GM19193 (cell line): ENCODE data around the gene APPL2.

Experiments used
- POLR2A ChIP-seq: IDR thresholded peaks from 4 replicates; pipeline ENCODE4 v1.6.1; 2011; ENCODE audit not compliant: insufficient read depth, insufficient read length; ENCODE audit errors: extremely low read depth

Gene APPL2

DNA sequence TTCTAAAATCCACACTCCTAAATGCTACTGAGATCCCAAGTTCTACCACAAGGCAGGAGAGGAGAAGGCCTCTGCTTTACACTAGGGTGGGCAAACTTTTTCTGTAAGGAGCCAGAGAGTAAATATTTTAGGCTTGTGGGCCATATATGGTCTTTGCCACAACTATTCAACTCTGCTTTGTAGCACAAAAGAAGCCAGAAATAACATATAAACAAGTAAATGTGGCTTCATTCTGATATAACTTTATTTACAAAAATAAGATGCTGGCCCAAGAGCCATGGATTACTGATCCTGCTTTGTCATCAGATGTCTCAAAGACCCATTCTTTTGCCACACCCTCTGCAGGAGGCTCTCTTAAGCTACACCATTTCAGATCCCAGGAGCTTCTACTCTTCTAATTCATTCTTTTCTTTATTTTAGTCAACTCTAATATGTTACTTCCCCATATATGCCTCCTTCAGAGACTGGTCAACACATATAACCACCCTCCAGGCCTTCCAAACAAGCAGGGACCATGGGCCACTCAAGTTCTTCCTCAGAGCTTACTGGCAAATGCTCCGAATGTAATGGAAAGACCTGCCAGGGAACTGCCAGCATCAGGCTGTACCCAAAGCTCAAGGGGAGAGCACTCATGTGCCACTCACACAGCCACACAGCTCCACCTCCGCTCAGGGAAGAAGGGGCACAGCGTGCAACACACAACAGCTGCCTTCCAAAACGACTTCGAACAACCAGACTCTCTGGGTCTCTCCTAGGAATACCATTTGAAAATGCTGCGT lies 15.6 kb downstream of the APPL2 start:
- TF ChIP-seq POLR2A: no peak

DNA sequence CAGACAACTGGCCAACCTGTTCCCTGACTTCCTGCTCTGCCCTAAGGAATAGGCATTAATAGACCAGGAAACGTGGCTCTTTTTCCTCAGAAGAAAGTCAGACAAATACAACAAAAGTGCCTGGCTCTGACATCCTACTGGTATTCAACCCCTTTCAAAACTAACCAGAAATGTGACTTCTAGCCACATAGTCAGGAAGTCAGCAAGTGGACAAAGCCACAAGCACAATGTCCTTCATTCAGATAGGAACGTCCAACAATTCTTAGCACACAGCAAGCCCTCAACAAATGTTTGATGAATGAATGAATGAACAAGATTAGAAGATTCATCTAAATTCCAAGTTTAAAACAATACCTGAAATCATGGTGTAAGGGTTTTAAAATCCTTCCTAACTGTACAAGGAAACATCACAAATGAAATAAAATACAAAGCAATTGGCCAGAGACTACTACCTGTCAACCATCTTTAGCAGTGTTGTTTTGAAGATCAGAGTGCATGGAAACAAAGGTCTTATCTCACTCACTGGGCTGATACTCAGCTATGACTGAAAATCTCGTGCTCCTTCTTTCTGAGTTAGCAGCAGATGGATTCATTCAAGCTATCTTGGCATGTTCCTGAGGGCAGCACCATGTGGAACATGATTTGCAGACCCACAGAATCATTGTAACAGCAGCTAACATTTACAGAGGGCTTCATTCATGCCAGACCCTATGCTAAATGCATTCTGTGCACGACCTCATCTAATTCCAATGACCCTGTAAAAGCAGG lies 16.5 kb downstream of the APPL2 start:
- TF ChIP-seq POLR2A: no peak

DNA sequence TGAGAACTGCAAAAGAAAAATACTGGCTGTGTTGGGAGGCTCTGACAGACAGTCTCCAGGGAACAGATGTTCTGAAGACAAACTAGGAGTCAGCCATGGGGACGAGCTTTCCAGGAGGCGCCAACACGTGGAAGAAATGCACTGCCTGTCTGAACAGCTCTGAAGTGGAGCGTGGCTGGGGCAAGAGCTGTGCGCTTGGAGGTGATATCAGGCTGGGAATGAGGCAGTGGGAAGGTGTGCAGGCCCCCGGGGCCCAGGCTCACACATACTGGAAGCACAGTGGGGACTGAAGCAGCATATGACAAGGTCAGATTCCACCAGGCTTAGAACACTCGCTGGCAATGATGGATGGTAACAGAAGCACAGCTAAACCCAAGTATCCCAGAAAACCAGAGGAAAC lies 17.5 kb downstream of the APPL2 start:
- TF ChIP-seq POLR2A: no peak

DNA sequence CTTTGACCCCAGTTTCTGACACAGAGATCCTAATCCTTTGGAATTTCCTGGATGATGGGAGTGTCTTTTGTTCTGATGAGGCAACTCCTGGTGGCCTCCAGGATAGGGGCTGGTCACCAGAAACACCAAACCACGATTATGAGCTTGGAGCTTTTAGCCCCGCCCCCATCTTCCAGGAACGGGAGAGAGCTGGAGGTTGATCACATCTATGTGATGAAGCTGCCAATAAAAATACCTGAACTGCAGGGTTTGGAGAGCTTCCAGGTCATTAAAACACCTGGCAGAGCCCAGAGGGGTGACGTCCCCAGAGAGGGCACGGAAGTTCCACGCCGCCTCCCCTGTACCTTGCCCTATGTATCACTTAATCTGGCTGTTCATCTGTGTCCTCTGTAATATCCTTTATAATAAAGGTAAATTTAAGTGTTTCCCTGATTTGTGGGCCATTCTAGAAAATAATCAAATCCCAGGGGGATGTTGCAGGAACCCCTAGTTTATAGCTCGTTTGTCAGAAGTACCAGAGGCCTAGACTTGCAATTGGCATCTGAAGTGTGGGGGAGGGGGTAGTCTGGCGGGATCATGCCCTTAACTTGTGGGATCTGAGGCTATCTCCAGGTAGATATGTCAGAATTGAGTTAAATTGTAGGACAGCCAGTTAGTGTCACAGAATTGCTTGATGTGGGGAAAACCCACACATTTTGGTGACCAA lies 21.2 kb downstream of the APPL2 start:
- TF ChIP-seq POLR2A: no peak

DNA sequence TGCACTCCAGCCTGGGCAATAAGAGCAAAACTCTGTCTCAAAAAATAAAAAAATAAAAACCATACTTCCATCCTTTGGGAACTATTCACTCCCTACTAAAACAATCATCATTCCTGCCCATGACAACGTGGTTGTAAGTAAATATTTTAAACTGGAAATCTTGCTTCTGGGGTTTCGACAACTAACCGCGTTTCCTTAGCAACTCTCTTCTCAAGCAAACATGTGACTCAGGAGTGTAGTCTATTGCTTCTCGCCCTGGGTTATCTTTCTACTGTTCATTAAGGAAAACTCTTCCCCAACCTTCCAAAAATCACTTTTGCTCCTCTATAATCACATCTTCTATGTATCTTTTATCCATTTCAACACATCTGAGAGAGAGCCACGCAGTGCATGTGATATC lies 21.8 kb downstream of the APPL2 start:
- no peak for TF ChIP-seq POLR2A

DNA sequence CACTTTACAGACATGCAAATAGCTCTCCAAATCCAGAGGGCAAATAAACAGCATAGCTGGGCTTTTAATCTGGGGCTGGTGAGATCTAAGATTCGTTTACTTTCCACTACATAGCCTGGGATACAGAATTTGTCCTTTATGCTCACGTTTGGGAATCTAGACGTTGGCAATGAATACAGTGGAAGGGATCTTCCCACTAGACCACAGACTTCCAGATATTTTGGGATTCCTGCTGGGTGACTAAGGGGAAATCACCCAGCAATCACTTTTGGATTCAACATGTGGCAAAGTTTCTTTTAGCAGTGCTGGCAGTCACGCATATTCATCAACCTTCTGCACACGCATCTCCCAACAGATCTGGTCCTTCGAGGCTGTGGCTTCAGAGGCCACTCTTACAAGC lies 23.5 kb downstream of the APPL2 start:
- TF ChIP-seq POLR2A: no peak

DNA sequence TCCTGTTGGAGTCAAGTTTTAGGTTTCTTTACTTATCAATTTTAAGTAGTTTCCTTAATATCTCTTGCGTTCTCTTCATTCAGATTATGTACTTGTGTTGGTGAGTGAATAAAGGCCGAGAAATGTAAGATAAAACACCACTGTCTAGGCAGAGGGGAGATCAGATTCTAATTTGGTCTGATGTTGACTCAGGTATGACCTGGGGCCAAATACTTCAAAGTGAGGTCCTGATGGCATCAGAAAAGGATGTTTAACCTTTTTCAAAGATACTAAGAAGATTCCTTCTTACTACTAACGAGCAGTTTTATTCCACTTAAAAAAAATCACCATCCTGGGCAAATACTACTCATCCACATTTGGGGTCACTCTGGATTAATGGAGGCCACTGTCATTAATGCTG lies 26.9 kb downstream of the APPL2 start:
- no peak for TF ChIP-seq POLR2A

DNA sequence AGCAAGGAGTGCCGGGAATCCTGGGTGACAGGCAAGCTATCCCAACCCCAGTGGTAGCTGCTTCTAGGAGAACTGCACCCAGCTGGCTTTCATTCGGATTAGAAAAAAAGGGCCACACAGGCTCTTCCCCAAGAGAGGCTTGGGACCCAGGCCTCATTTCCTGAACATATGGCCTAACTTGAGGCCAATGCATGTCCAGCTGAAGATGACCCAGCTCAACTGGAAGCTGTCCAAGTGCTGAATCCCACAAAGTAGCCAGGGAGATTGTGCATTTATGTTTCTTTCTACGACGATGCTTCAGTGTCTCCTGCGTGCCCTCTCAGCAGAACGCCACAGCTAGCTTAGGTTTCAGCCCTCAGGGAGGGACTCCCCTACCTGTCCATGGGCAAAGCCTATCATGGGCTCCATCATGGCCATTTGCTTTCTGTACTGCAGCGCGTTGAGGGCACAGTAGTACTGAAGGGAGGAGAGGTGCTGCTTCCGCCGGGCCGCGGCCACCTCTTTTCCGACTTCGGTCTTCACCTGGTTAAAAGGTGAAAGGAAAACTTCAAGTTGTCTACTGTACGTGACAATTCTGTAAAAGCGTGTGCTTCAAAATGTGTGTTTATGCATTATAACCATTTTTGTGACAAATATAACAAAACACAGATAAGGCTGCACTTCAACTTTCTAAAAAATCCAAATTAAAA lies 29.1 kb downstream of the APPL2 start:
- TF ChIP-seq POLR2A: no peak

DNA sequence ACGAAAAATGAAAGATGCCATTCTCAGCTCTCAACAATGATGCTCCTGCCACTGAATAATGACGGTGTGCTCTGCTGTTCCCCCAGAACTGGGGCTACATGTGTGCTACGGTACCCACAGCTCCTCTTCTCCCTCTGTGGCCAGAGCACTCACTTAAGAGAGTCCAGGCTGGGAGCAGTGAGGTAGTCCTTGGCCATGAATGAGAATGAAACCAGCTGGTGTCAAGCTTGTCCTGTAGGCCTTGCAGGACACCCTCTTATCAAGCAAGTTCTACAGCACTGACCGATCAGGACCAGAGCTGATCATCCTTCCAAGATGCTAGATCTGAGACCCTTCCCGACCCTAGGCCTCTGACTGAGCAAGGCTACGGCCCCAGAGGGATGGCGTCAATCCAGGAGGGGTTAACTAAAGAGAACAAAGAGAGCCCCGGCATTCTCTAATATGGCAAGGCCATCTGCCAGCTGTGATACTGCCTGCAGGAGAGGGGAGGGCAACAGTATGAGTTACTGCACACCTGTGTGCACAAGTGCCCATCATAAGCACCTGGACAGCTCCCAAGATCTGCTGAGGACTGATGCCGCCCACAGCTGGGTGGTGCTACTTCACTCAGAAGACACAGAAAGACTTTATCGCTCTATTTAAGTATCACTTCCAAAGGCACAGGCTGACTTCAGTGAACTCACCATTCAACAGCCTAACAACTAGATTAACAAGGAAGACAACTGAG lies 30.5 kb downstream of the APPL2 start:
- no peak for TF ChIP-seq POLR2A

DNA sequence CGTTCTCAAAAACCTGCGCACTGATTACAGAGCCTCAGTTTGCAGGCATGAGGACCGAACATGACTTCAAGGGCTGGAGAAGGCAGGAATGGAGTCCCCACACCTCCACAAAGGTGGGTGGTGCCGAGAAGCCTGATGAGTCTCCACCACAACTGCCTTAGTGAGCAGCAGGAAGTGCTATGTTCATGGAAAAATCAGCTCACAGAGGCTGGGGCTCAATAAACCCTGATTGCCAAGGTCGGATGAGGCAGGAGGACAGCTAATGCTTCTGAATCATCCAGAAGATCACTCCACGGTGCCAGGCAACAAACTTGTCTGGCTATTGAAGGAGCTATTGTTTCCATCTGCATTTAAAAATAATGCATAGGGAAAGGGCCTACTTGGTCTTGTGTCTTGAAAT lies 31.1 kb downstream of the APPL2 start:
- TF ChIP-seq POLR2A: no peak

DNA sequence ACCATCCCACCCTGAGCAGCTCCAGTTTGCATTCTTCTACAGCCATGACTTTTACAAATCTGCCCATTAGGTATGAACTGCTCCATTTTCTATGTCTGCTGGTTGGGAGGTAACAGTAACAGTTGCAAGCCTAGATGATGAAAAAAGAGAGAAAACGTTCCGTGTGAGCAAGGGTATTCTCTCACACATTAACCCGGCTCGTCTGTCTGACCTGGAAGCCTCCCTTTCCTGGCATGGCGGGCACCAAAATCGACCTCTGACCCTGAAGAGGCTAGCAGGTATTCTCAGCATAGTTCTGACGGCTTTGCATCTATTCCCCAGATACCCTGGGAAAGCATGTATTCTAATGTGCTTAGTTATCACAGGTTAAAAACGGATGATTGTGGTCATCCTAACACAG lies 31.8 kb downstream of the APPL2 start:
- no peak for TF ChIP-seq POLR2A

DNA sequence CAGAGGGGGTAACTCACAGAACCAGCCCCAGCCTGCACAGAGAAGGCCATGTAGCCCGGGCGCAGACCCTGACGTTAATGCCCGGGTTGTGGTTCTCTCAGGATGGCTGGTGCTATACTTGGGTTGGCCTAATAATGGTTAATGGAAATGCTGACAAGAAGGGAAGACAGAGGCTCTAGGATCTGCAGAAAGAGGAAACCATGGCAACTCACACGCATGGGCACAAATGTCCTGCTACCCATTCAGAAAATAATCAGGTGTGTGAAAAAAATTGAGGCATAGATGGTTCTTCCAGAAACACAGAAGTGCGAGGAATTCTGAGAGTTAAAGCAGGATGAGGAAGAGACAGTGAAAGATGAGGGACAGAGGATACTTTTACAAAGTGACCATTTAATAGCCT lies 33.8 kb downstream of the APPL2 start:
- TF ChIP-seq POLR2A: no peak

DNA sequence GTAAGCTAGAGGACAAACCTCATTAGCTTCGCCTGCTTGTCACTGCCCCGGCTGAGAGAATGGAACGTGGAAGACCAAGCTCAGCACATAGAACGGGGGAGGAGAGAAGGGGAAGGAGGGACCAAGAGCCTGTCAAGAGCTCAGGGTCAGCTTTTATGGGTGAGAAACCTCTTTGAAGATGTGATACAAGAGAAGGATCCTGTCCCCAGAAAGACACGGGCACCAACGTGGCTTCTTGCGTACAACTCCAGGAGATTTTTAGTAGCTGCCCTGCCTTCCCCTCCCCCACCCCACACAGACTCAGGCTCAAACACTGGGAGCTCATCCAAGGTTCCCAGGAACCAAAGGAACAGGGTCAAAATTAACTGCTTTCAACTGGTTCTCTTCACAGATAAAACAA lies 34.7 kb downstream of the APPL2 start:
- no peak for TF ChIP-seq POLR2A

DNA sequence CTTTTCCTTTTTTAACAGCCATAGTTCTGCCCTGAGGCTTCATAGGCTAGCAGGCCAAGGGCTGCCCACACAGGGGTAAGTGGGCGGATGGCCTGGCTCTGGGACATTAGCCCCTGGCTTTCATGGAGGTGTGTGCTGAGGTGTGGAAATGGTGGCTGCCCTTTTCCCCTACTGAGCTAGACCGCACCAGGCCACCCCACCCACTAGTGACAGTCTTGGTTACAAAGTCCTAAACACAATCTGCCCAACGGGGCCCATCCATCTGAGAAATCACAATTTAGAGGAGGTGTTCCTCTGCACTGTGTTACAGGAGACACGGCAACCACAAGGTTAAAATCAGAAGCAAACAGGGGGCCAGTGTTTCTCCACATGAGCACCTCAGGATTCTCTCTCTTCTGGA lies 35.6 kb downstream of the APPL2 start:
- no peak for TF ChIP-seq POLR2A
